NCI-H748 (cell line): ENCODE measurements around the gene DONSON.
A peak's percentile ranks its signal among the peaks of the same experiment; 100 is the strongest.
"Not testable (repeated sequence)": the region's sequence is repeated elsewhere in the genome, so short reads cannot be mapped to it uniquely, and the experiment has no call there.

Source experiments
- DNase-seq: peaks from one replicate; lab custom pipeline; 2025; ENCODE audit not compliant: unreplicated experiment; lab: John Stamatoyannopoulos, UW

The DONSON gene

GRCh38 chr21:33588485-33589335 is at the start of gene DONSON:
DONSON (minus strand) TSS chr21:33588684; CDS start chr21:33588641, 43 bp downstream.
- DNase-seq = peak; percentile 84

- no peak for DNase-seq
These were observed 45.8 kb upstream of the DONSON start for GRCh38 chr21:33634254-33634653.

GRCh38 chr21:33626151-33626550 is 37.7 kb upstream of the DONSON start:
- not testable (repeated sequence) for DNase-seq

- no peak for DNase-seq
These were observed 33.8 kb upstream of the DONSON start for GRCh38 chr21:33622253-33622652.

GRCh38 chr21:33619726-33620125 is 31.2 kb upstream of the DONSON start:
- DNase-seq = no peak

GRCh38 chr21:33618407-33618806 is 29.9 kb upstream of the DONSON start:
- no peak for DNase-seq

GRCh38 chr21:33617565-33617964 is 29.1 kb upstream of the DONSON start:
- not testable (repeated sequence) for DNase-seq

GRCh38 chr21:33611006-33611744 is 22.7 kb upstream of the DONSON start:
- DNase-seq = no peak

GRCh38 chr21:33608559-33608958 is 20.1 kb upstream of the DONSON start:
- DNase-seq = no peak

GRCh38 chr21:33598051-33598450 is 9.6 kb upstream of the DONSON start:
- no peak for DNase-seq

GRCh38 chr21:33587792-33588484 is 546 bp downstream of the DONSON start:
- DNase-seq = peak; percentile 58

- DNase-seq = no peak
These were observed 1.6 kb downstream of the DONSON start for GRCh38 chr21:33586927-33587326.

GRCh38 chr21:33584455-33584854 is 4.0 kb downstream of the DONSON start:
- DNase-seq = no peak

- DNase-seq = no peak
These were observed 9.4 kb downstream of the DONSON start for GRCh38 chr21:33578959-33579542.

- no peak for DNase-seq
These were observed 10.3 kb downstream of the DONSON start for GRCh38 chr21:33578214-33578613.

- DNase-seq = not testable (repeated sequence)
These were observed 11.7 kb downstream of the DONSON start for GRCh38 chr21:33576741-33577141.

- no peak for DNase-seq
These were observed 16.1 kb downstream of the DONSON start for GRCh38 chr21:33572350-33572749.

GRCh38 chr21:33569991-33570390 is 18.5 kb downstream of the DONSON start:
- no peak for DNase-seq

- DNase-seq = no peak
These were observed 20.0 kb downstream of the DONSON start for GRCh38 chr21:33568448-33568847.

- DNase-seq = no peak
These were observed 20.6 kb downstream of the DONSON start for GRCh38 chr21:33567914-33568313.

- no peak for DNase-seq
These were observed 22.0 kb downstream of the DONSON start for GRCh38 chr21:33566514-33566913.
